OCI-LY7 (cell line): ENCODE data around the gene TBXA2R.

ENCODE experiments used
- EZH2phosphoT487 ChIP-seq: fragments of 200-600 bp; sonication (generic); IDR thresholded peaks from 2 replicates; pipeline ENCODE4 v1.6.1; 2018; ENCODE audit warnings: low read depth, borderline replicate concordance, mild to moderate bottlenecking, mixed run types, antibody characterized with exemption, low read length, moderate library complexity, mixed read lengths
- TF ChIP-seq, protein P1 (sequence below): fragments of 200-600 bp; sonication (generic); conservative IDR thresholded peaks from 2 replicates; pipeline ENCODE4 v1.5.1; 2014; ENCODE audit warnings: mild to moderate bottlenecking, antibody characterized with exemption, low read length, moderate library complexity, mixed read lengths

GRCh38 chr19:3644351-3645066 is 37.8 kb upstream of the TBXA2R start:
- TF ChIP-seq, protein P1, sequence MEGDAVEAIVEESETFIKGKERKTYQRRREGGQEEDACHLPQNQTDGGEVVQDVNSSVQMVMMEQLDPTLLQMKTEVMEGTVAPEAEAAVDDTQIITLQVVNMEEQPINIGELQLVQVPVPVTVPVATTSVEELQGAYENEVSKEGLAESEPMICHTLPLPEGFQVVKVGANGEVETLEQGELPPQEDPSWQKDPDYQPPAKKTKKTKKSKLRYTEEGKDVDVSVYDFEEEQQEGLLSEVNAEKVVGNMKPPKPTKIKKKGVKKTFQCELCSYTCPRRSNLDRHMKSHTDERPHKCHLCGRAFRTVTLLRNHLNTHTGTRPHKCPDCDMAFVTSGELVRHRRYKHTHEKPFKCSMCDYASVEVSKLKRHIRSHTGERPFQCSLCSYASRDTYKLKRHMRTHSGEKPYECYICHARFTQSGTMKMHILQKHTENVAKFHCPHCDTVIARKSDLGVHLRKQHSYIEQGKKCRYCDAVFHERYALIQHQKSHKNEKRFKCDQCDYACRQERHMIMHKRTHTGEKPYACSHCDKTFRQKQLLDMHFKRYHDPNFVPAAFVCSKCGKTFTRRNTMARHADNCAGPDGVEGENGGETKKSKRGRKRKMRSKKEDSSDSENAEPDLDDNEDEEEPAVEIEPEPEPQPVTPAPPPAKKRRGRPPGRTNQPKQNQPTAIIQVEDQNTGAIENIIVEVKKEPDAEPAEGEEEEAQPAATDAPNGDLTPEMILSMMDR = no peak
- TF ChIP-seq EZH2phosphoT487 = no peak
